Mammary epithelial cell (primary cell): ENCODE measurements around the gene ASIP.

ENCODE experiments used
- CTCF ChIP-seq, 2 donors: IDR thresholded peaks in 1 of 2; conservative IDR thresholded peaks in 1 of 2; 2 replicates each; pipeline ENCODE4 v1.5.1; 2011 to 2012; ENCODE audit warnings: inconsistent platforms in 2 of 2, low read length in 2 of 2, mild to moderate bottlenecking in 2 of 2, control low read depth in 1 of 2, low read depth in 1 of 2; ENCODE audit not compliant: insufficient read depth in 1 of 2; ENCODE audit errors: extremely low read depth in 1 of 2
- EZH2 ChIP-seq: IDR thresholded peaks from 2 replicates; pipeline ENCODE4 v1.6.1; 2012; ENCODE audit warnings: low read length, inconsistent platforms, borderline replicate concordance

- no peak for TF ChIP-seq CTCF (conservative IDR thresholded peaks at IDR 0.05 in 1 of 2, IDR thresholded peaks at IDR 0.05 in 1 of 2; ENCODE audit: extremely low read depth in 1 of 2, insufficient read depth in 1 of 2, low read depth in 1 of 2, low read length in 2 of 2)
- TF ChIP-seq EZH2: no peak
Measured at GRCh38 chr20:34300809-34301586, 59.8 kb downstream of the ASIP start.
